ENCODE measurements around the gene CDC42BPA.
"Not testable (repeated sequence)": the region's sequence is repeated elsewhere in the genome, so short reads cannot be mapped to it uniquely, and the experiment has no call there.

The CDC42BPA gene

GRCh38 chr1:226958300-226958699 lies 360.0 kb downstream of the CDC42BPA start:
- peaks cover 17% of the 10 kb centered on the region for H3K36me3 ChIP-seq (ENCODE audit: insufficient read depth, low read length)
- peaks cover 9% of the 10 kb centered on the region for H3K4me1 ChIP-seq (ENCODE audit: insufficient read depth, low read length)
- no peaks in the 10 kb centered on the region for H3K27me3 ChIP-seq (ENCODE audit: control insufficient read depth in 1 of 2, insufficient read depth in 2 of 2, low read length in 2 of 2)
- H3K9ac ChIP-seq (ENCODE audit: low read length): no peak overlapping the region
- H3K4me3 ChIP-seq (ENCODE audit: low read depth in 1 of 2, low read length in 2 of 2): no peak overlapping the region
- H3K27ac ChIP-seq (ENCODE audit: low read depth, low read length): no peak overlapping the region
- no peaks in the 10 kb centered on the region for H3K9me3 ChIP-seq (ENCODE audit: low read length)

GRCh38 chr1:226957714-226958113 lies 360.6 kb downstream of the CDC42BPA start:
- Histone ChIP-seq H3K36me3 (ENCODE audit: insufficient read depth, low read length) (peaks cover 11% of the 10 kb centered on the region), H3K9ac (ENCODE audit: low read length) (no peak overlapping the region), H3K4me3 (ENCODE audit: low read depth in 1 of 2, low read length in 2 of 2) (no peak overlapping the region), H3K9me3 (ENCODE audit: low read length) (no peaks in the 10 kb centered on the region), H3K4me1 (ENCODE audit: insufficient read depth, low read length) (peaks cover 13% of the 10 kb centered on the region), H3K27me3 (ENCODE audit: control insufficient read depth in 1 of 2, insufficient read depth in 2 of 2, low read length in 2 of 2) (no peaks in the 10 kb centered on the region), H3K27ac (ENCODE audit: low read depth, low read length) (no peak overlapping the region)

GRCh38 chr1:226956942-226957713 lies 361.2 kb downstream of the CDC42BPA start:
- H3K27me3 ChIP-seq (ENCODE audit: control insufficient read depth in 1 of 2, insufficient read depth in 2 of 2, low read length in 2 of 2): no peaks in the 10 kb centered on the region
- peaks cover 13% of the 10 kb centered on the region for H3K4me1 ChIP-seq (ENCODE audit: insufficient read depth, low read length)
- H3K27ac ChIP-seq (ENCODE audit: low read depth, low read length): no peak overlapping the region
- H3K9me3 ChIP-seq (ENCODE audit: low read length): no peaks in the 10 kb centered on the region
- H3K36me3 ChIP-seq (ENCODE audit: insufficient read depth, low read length): peaks cover 5% of the 10 kb centered on the region
- no peak overlapping the region for H3K4me3 ChIP-seq (ENCODE audit: low read depth in 1 of 2, low read length in 2 of 2)
- no peak overlapping the region for H3K9ac ChIP-seq (ENCODE audit: low read length)

GRCh38 chr1:226955857-226956256 lies 362.4 kb downstream of the CDC42BPA start:
- H3K4me3 ChIP-seq (ENCODE audit: low read depth in 1 of 2, low read length in 2 of 2); H3K9ac ChIP-seq (ENCODE audit: low read length); H3K27me3 ChIP-seq (ENCODE audit: control insufficient read depth in 1 of 2, insufficient read depth in 2 of 2, low read length in 2 of 2); H3K9me3 ChIP-seq (ENCODE audit: low read length); H3K36me3 ChIP-seq (ENCODE audit: insufficient read depth, low read length); H3K27ac ChIP-seq (ENCODE audit: low read depth, low read length): not testable (repeated sequence)
- peaks cover 13% of the 10 kb centered on the region for H3K4me1 ChIP-seq (ENCODE audit: insufficient read depth, low read length)

GRCh38 chr1:226954777-226955176 lies 363.5 kb downstream of the CDC42BPA start:
- no peak overlapping the region for H3K4me3 ChIP-seq (ENCODE audit: low read depth in 1 of 2, low read length in 2 of 2)
- H3K27ac ChIP-seq (ENCODE audit: low read depth, low read length): no peak overlapping the region
- H3K9me3 ChIP-seq (ENCODE audit: low read length): no peaks in the 10 kb centered on the region

GRCh38 chr1:226954337-226954736 lies 364.0 kb downstream of the CDC42BPA start:
- Histone ChIP-seq H3K9me3 (ENCODE audit: low read length) (no peaks in the 10 kb centered on the region), H3K4me1 (ENCODE audit: insufficient read depth, low read length) (peaks cover 13% of the 10 kb centered on the region), H3K27ac (ENCODE audit: low read depth, low read length) (no peak overlapping the region), H3K36me3 (ENCODE audit: insufficient read depth, low read length) (no peaks in the 10 kb centered on the region), H3K4me3 (ENCODE audit: low read depth in 1 of 2, low read length in 2 of 2) (no peak overlapping the region), H3K9ac (ENCODE audit: low read length) (no peak overlapping the region), H3K27me3 (ENCODE audit: control insufficient read depth in 1 of 2, insufficient read depth in 2 of 2, low read length in 2 of 2) (no peaks in the 10 kb centered on the region)

More at GRCh38 chr1:226954777-226955176, 363.5 kb downstream of the CDC42BPA start:
- Histone ChIP-seq H3K27me3 (ENCODE audit: control insufficient read depth in 1 of 2, insufficient read depth in 2 of 2, low read length in 2 of 2) (no peaks in the 10 kb centered on the region), H3K4me1 (ENCODE audit: insufficient read depth, low read length) (peaks cover 13% of the 10 kb centered on the region), H3K36me3 (ENCODE audit: insufficient read depth, low read length) (no peaks in the 10 kb centered on the region), H3K9ac (ENCODE audit: low read length) (no peak overlapping the region)

GRCh38 chr1:226953175-226953800 lies 365.0 kb downstream of the CDC42BPA start:
- Histone ChIP-seq H3K36me3 (ENCODE audit: insufficient read depth, low read length) (no peaks in the 10 kb centered on the region), H3K4me1 (ENCODE audit: insufficient read depth, low read length) (peaks cover 13% of the 10 kb centered on the region), H3K9ac (ENCODE audit: low read length) (no peak overlapping the region)

GRCh38 chr1:226952118-226952441 lies 366.2 kb downstream of the CDC42BPA start:
- no peak overlapping the region for H3K27ac ChIP-seq (ENCODE audit: low read depth, low read length)
- no peak overlapping the region for H3K4me3 ChIP-seq (ENCODE audit: low read depth in 1 of 2, low read length in 2 of 2)
- no peaks in the 10 kb centered on the region for H3K27me3 ChIP-seq (ENCODE audit: control insufficient read depth in 1 of 2, insufficient read depth in 2 of 2, low read length in 2 of 2)
- H3K4me1 ChIP-seq (ENCODE audit: insufficient read depth, low read length): peaks cover 15% of the 10 kb centered on the region
- no peaks in the 10 kb centered on the region for H3K9me3 ChIP-seq (ENCODE audit: low read length)
- no peak overlapping the region for H3K9ac ChIP-seq (ENCODE audit: low read length)
- no peaks in the 10 kb centered on the region for H3K36me3 ChIP-seq (ENCODE audit: insufficient read depth, low read length)

More at GRCh38 chr1:226953175-226953800, 365.0 kb downstream of the CDC42BPA start:
- H3K27me3 ChIP-seq (ENCODE audit: control insufficient read depth in 1 of 2, insufficient read depth in 2 of 2, low read length in 2 of 2): no peaks in the 10 kb centered on the region
- no peaks in the 10 kb centered on the region for H3K9me3 ChIP-seq (ENCODE audit: low read length)
- no peak overlapping the region for H3K27ac ChIP-seq (ENCODE audit: low read depth, low read length)
- no peak overlapping the region for H3K4me3 ChIP-seq (ENCODE audit: low read depth in 1 of 2, low read length in 2 of 2)

- no peaks in the 10 kb centered on the region for H3K27me3 ChIP-seq (ENCODE audit: control insufficient read depth in 1 of 2, insufficient read depth in 2 of 2, low read length in 2 of 2)
- H3K4me1 ChIP-seq (ENCODE audit: insufficient read depth, low read length): peaks cover 19% of the 10 kb centered on the region
- H3K4me3 ChIP-seq (ENCODE audit: low read depth in 1 of 2, low read length in 2 of 2): no peak overlapping the region
- H3K27ac ChIP-seq (ENCODE audit: low read depth, low read length): no peak overlapping the region
- H3K9me3 ChIP-seq (ENCODE audit: low read length): no peaks in the 10 kb centered on the region
- no peaks in the 10 kb centered on the region for H3K36me3 ChIP-seq (ENCODE audit: insufficient read depth, low read length)
- no peak overlapping the region for H3K9ac ChIP-seq (ENCODE audit: low read length)
Observed at GRCh38 chr1:226951286-226952117, 366.8 kb downstream of the CDC42BPA start.

- H3K27ac ChIP-seq (ENCODE audit: low read depth, low read length): no peak overlapping the region
- no peaks in the 10 kb centered on the region for H3K27me3 ChIP-seq (ENCODE audit: control insufficient read depth in 1 of 2, insufficient read depth in 2 of 2, low read length in 2 of 2)
- no peak overlapping the region for H3K4me3 ChIP-seq (ENCODE audit: low read depth in 1 of 2, low read length in 2 of 2)
- H3K36me3 ChIP-seq (ENCODE audit: insufficient read depth, low read length): no peaks in the 10 kb centered on the region
- no peaks in the 10 kb centered on the region for H3K9me3 ChIP-seq (ENCODE audit: low read length)
- peaks cover 26% of the 10 kb centered on the region for H3K4me1 ChIP-seq (ENCODE audit: insufficient read depth, low read length)
- no peak overlapping the region for H3K9ac ChIP-seq (ENCODE audit: low read length)
Observed at GRCh38 chr1:226950871-226951270, 367.4 kb downstream of the CDC42BPA start.

- peaks cover 31% of the 10 kb centered on the region for H3K4me1 ChIP-seq (ENCODE audit: insufficient read depth, low read length)
- H3K4me3 ChIP-seq (ENCODE audit: low read depth in 1 of 2, low read length in 2 of 2): no peak overlapping the region
- no peaks in the 10 kb centered on the region for H3K27me3 ChIP-seq (ENCODE audit: control insufficient read depth in 1 of 2, insufficient read depth in 2 of 2, low read length in 2 of 2)
- no peaks in the 10 kb centered on the region for H3K36me3 ChIP-seq (ENCODE audit: insufficient read depth, low read length)
- no peaks in the 10 kb centered on the region for H3K9me3 ChIP-seq (ENCODE audit: low read length)
- H3K9ac ChIP-seq (ENCODE audit: low read length): no peak overlapping the region
- H3K27ac ChIP-seq (ENCODE audit: low read depth, low read length): no peak overlapping the region
Observed at GRCh38 chr1:226950316-226950715, 368.0 kb downstream of the CDC42BPA start.
